Gastrocnemius medialis (tissue), 4 donors: ENCODE measurements around the gene MRGPRD.

Experiments used
- CTCF ChIP-seq, 5 experiments: fragments of 450-650 bp in 3 of 5; fragments of 200-600 bp in 2 of 5; sonication (generic) in 2 of 5; IDR thresholded peaks in 4 of 5; conservative IDR thresholded peaks in 1 of 5; 1 replicate in 4 of 5; 2 replicates in 1 of 5; pipeline ENCODE4 v1.5.1; 2016 to 2019; ENCODE audit warnings: antibody characterized with exemption in 5 of 5, mild to moderate bottlenecking in 3 of 5, moderate library complexity in 3 of 5
- POLR2A ChIP-seq, 2 donors: fragments of 450-650 bp; IDR thresholded peaks; one replicate each; pipeline ENCODE4 v1.6.1; 2017; ENCODE audit warnings: antibody characterized with exemption in 2 of 2, mild to moderate bottlenecking in 2 of 2, moderate library complexity in 2 of 2

- TF ChIP-seq CTCF (IDR thresholded peaks at IDR 0.05 in 4 of 5, conservative IDR thresholded peaks at IDR 0.05 in 1 of 5), result no peak
- no peak for TF ChIP-seq POLR2A (IDR thresholded peaks at IDR 0.05)
These were observed 25.8 kb downstream of the MRGPRD start for GRCh38 chr11:68954836-68955606.
